ENCODE data around the gene PPP3R2.
"Not testable (repeated sequence)": the region's sequence is repeated elsewhere in the genome, so short reads cannot be mapped to it uniquely, and the experiment has no call there.

Gene PPP3R2

GRCh38 chr9:101594796-101595195 lies at the start of gene PPP3R2:
PPP3R2 (minus strand) TSS chr9:101594969; CDS start chr9:101594921, 48 bp downstream.
- no peak for DNase-seq

DNA sequence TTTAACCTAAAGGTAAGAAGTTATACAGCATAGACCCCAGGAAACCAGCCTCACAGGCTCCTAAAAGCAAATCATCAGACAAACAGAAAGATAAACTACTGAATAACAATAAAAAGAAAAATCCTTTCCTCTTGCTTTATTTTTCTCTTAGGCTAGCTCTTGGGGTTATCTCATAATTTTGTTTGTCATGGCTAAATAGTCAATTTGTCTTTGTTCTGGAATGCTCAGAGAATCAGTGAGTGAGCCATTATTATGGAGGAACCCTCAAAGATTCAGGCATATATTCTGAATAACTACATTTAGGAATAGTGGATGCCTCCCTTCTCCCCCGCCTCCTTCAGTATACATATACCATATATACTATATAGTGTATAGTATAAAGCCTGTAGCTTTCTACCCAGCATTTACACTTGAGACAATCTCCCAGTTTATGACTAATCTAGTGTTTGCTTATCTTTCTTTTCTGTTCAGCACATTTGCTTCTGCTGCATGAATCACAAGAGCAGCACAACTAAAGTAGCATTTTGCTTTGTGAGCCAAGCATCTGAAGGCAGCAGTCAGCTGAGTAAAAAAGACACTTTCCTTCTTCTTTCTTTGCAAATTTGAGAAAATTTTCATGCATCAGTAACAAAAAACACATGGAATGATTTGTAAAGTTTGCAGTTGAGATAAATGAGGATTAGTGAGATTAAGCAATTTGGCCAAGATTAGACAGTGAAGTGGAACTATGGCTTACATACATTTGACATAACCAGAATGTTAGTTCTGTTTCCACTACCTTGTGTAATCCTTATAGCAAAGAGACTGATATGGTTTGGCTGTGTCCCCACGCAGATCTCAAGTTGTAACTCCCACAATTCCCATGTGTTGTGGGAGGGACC lies 45.3 kb upstream of the PPP3R2 start:
- no peak for DNase-seq

DNA sequence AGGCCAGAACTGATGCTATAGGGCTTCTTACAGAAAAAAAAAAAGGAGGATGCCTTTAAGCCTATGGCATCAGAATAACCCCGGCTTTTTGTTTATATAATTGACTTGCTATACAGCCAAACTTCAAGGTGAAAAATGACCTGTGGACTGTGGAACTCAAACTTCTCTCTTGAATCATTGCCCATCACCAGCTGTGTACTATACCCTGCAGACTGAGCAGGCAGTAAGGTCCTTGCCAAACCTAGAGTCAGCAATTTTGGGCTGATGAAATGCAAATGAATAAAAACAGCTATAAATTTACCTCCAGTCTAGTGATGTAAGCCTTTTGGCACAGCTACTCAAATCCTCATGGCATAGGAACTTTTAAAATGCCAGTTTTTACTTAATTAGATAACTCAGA lies 44.5 kb upstream of the PPP3R2 start:
- no peak for DNase-seq

DNA sequence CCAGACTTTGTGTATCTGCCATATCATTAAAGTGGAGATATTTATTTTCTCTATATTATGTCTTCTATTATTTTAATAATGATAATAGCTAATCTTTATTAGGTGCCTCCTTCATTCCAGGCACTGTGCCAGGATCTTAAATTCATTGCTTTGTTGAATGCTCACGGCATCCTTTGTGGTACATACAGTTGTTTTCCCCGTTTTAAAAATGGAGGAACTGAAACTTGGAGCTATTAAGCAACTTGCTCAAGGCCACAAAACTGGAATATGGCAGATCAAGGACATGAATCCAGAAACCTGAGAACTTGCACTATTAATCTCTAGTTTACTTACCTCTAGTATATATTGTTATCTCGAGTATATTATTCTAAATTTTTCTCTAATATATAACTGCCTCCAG lies 41.5 kb upstream of the PPP3R2 start:
- DNase-seq: peak; percentile 42 to 47

DNA sequence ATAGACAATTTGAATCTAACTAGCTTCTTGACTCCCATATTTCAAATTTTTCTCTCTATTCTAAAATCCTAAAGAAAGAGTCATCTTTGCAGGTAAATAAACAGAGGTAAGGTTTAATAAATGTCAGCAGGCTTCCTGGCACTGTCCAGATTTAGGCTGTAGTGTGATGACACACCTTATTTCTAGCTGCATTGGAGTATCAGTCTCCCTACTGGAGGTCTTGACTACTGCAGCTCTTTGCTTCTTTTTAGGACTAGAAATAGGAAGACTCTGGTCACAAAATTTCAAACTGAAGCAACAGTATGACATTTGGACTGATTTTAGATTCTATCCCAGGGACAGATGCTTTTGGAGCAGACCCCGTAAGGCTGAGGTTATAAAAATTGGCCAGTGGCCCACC lies 40.7 kb upstream of the PPP3R2 start:
- no peak for DNase-seq

- DNase-seq: no peak
Measured at GRCh38 chr9:101634741-101635409, 40.1 kb upstream of the PPP3R2 start.

DNA sequence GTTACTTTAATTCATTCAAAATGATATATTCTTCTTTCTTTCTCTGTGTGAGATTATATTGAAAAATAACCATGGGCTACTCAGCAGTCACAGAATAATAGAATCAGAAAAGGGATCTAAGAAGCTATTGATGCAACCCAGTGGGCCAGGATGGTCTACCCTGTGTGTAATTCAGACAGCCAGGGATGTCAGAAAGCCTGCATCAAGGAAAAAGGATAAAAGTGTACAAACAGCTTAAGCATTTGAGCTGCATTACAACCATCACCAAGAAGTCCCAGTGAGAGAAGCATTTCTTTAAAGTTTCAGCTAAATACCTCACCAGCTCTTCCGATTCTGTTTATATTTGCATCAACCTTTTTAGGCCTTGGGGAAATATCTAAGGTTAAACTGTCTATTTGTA lies 37.8 kb upstream of the PPP3R2 start:
- no peak for DNase-seq

DNA sequence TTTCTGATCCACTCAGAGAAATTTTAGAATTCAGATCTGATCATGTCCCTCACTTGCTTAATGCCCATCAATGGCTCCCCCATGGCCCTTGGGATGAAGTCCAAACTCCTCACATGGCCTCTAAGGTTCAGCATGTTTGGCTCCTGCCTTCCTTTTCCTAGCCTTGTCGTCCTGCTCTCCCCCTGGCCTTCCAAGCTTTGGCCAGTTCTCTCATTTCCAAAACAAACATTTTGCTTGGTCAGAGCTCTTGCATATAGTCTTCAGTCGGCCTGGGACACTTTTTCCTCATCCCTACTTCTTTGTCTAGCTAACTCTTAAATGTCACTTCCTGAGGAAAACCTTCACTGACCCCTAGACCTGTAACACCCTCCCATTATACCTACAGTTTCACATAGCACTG lies 37.1 kb upstream of the PPP3R2 start:
- DNase-seq: no peak

GRCh38 chr9:101629636-101630035 lies 34.9 kb upstream of the PPP3R2 start:
- DNase-seq: peak; percentile 59 to 69

GRCh38 chr9:101628173-101628572 lies 33.4 kb upstream of the PPP3R2 start:
- no peak for DNase-seq

GRCh38 chr9:101626295-101626694 lies 31.5 kb upstream of the PPP3R2 start:
- DNase-seq: peak in 1 of 2 donors; percentile 14

DNA sequence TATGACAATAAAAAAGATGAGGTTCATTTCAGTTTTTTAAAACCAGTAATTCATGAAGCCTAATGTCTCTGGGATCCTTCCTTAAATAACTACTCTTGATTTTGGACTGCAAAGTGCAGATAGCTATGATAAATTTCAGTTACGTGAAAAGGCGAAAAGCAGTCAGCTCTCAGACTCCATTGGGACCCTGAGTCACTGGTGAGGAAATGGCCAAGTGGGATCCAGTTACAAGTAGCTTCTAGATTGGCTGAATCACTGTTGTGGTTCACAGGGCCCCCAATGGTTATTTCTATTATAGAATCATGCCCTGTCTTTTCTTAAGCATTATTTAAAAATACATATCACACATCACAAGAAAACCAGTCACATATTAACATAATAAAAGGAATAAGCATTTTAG lies 31.1 kb upstream of the PPP3R2 start:
- no peak for DNase-seq

GRCh38 chr9:101620452-101620851 lies 25.7 kb upstream of the PPP3R2 start:
- DNase-seq: no peak

GRCh38 chr9:101618698-101619097 lies 23.9 kb upstream of the PPP3R2 start:
- no peak for DNase-seq

- no peak for DNase-seq
Measured at GRCh38 chr9:101605547-101605946, 10.8 kb upstream of the PPP3R2 start.

DNA sequence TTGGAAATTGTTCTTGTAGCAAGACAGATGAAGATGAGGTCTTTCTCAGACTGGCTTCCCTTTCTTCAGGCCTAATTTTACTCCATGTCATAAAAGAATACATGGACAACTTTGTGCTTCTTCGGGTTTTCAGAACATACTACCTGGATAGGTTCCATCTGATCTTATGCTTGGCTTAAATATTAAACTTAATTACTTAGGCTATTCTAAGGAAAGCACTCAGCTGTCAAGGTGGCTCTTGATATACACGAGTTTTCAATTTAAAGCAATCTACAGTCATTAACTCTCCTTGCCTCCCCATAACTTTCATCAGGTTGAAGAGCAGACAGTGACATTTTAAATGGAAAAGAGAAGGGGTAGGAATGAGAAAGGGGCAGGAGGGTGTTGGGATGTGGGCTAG lies 9.5 kb upstream of the PPP3R2 start:
- DNase-seq: no peak

DNA sequence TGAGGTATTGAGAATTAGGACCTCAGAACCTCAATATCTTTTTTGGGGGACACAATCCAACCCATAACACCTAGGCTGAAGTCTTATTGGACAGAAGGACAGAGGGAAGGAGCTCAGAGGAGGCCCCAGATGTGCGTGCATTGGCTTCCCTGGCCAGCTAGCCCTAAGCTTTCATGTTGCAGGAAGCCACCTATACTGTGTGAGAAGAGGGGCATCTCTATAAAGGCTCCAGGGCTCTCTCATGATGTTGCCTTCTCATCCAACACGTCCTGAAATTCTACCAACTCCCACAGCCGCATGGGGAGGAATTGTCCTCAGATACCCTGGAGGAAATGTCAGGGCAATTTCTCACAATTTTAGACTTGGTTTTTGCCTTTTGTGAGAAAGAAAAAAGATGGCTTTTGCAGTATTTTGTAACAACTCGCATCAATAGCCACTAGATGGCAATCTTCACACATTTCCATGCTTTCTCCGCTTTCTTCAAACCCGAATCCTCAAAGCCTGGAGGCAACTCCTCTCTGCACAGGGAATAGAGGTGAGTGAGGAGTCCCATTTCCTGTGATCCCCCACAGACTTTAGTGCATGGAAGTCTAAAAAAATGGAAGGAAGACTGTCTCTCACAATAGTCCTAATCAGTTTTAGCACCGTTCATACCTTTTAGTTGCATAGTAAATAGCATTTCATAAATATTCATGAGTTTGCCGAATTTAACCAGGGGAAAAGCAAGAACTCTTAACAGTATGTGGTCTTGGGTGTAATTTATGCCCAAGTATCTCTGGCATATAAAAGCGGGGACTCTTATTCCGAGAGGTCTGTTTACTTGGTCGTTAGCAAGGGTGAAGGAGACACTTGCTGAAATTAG lies 7.4 kb upstream of the PPP3R2 start:
- peak; percentile 21 to 63 for DNase-seq

DNA sequence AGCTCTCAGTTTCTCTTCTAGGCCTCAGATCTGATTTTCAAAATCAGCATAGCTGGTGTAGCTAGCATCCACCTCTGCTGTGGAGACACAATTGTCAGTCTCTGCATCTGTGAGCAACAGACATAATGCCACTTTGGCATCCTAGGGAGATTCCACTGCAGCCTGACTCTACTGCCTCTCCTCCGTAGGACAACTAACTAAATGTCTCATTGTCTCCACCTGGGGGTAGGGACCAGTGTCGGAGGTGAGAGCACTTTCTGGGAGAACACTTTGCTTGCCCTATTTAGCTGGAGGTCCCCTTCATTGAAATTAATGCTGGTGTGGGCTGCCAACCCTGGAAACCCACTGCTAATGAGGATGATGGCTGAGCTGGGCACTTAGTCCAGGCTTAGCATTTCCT lies 1.4 kb downstream of the PPP3R2 start:
- no peak for DNase-seq

DNA sequence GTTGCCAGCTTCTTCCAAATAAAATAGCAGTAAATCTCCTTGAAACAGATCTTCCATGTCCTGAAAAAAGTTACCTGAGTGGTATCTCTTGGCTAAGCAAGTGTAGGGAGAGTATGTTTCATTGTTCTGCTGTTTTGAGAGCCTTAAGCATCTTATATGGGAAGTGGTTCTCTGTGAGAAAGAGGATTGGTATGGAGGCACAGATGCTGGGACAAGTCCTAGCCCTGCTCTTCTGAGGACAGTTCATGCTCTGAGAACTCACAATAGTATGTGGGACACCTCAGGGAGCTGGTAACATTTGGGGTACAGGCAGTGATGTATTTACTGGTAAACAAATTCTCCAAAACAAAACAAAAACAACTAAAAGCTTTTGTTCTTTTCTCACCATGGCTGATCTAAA lies 2.0 kb downstream of the PPP3R2 start:
- DNase-seq: no peak

GRCh38 chr9:101591787-101592446 lies 2.9 kb downstream of the PPP3R2 start:
- no peak for DNase-seq

GRCh38 chr9:101590901-101591300 lies 3.9 kb downstream of the PPP3R2 start:
- no peak for DNase-seq

DNA sequence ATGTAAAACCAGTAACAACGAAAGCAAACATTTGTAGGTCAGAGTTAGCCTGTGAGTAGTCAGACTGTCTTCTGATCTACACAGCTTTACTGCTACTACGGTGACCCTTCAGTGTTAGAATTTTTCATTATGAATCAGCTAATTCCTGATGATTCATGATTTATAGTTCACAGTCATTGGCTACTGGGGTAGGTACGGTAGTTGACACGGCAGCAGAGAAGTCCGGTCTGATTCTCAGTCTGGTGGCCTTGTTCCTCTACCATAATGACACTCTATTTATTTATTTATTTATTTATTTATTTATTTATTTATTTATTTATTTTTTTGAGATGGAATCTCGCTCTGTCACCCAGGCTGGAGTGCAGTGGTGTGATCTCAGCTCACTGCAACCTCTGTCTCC lies 4.7 kb downstream of the PPP3R2 start:
- not testable (repeated sequence) for DNase-seq

Measured in inflammatory macrophage treated with lipopolysaccharide for 1 hour (primary cell).